IMR-90 (cell line): ENCODE data around the gene TPSD1. TPM values are rescaled to one million over a fixed set of nuclear protein-coding genes. Genes with fewer than 3 reads are reported as not detected.

Source experiments
- ATAC-seq: fragments of 200-7000 bp; cut with Tn5 transposase; 2 replicates; pipeline ENCODE4 v1.9.1; 2020; ENCODE audit warnings: low read depth, mild to moderate bottlenecking, moderate library complexity
- BruUV-seq: library from RNA; stranded (reverse); fragments of 400-500 nt; replicated peaks from 2 replicates; lab custom pipeline; 2021; lab: Mats Ljungman, UMichigan
- CTCF ChIA-PET: fragments of 300-600 bp; formaldehyde crosslinking; extraction: SDS; loops from one replicate; lab custom pipeline; 2021; ENCODE audit warnings: antibody characterized with exemption; lab: Yijun Ruan, JAX
- POLR2A ChIA-PET: fragments of 300-600 bp; sonication (Branson Sonifier 250); formaldehyde crosslinking; loops from one replicate; lab custom pipeline; 2022; ENCODE audit warnings: antibody characterized with exemption; ENCODE audit not compliant: unreplicated experiment; lab: Charles Lee
- DNase-seq: peaks from one replicate; pipeline ENCODE4 v3.0.0; 2013
- H2AFZ ChIP-seq: replicated peaks from 2 replicates; pipeline ENCODE3; 2013; ENCODE audit warnings: low read length, mild to moderate bottlenecking; ENCODE audit not compliant: poor library complexity
- H2AK5ac ChIP-seq: 2 replicates; pipeline ENCODE4 v1.6.1; 2013; ENCODE audit warnings: low read depth, low read length, inconsistent platforms
- H2AK9ac ChIP-seq: replicated peaks from 2 replicates; pipeline ENCODE3; 2013; ENCODE audit warnings: mild to moderate bottlenecking, low read depth, low read length, moderate library complexity; ENCODE audit not compliant: poor library complexity
- H2BK120ac ChIP-seq: 2 replicates; pipeline ENCODE4 v1.6.1; 2013; ENCODE audit warnings: low read depth, low read length, inconsistent platforms
- H2BK15ac ChIP-seq: 3 replicates; pipeline ENCODE4 v1.6.1; 2013; ENCODE audit warnings: low read depth, low read length, inconsistent platforms
- H2BK20ac ChIP-seq: 2 replicates; pipeline ENCODE4 v1.6.1; 2013; ENCODE audit warnings: low read depth, mild to moderate bottlenecking, inconsistent platforms, low read length, moderate library complexity
- H2BK5ac ChIP-seq: 2 replicates; pipeline ENCODE4 v1.6.1; 2013; ENCODE audit warnings: mild to moderate bottlenecking, low read depth, low read length, inconsistent platforms; ENCODE audit not compliant: poor library complexity, severe bottlenecking
- H3K14ac ChIP-seq: replicated peaks from 2 replicates; pipeline ENCODE4 v1.6.1; 2013; ENCODE audit warnings: low read depth, low read length, inconsistent platforms
- H3K18ac ChIP-seq: 2 replicates; pipeline ENCODE4 v1.6.1; 2013; ENCODE audit warnings: low read depth, low read length, control low read depth
- H3K23ac ChIP-seq: 2 replicates; pipeline ENCODE4 v1.6.1; 2013; ENCODE audit warnings: low read depth, low read length, inconsistent platforms
- H3K27ac ChIP-seq: 2 replicates; pipeline ENCODE4 v1.5.1; 2013; ENCODE audit warnings: mild to moderate bottlenecking, control low read depth, low read length; ENCODE audit not compliant: insufficient read depth
- H3K27me3 ChIP-seq: 2 replicates; pipeline ENCODE4 v1.6.1; 2013; ENCODE audit warnings: low read length; ENCODE audit not compliant: control insufficient read depth, insufficient read depth
- H3K36me3 ChIP-seq: 2 replicates; pipeline ENCODE4 v1.6.1; 2013; ENCODE audit warnings: low read length, mixed read lengths; ENCODE audit not compliant: control insufficient read depth, insufficient read depth
- H3K4ac ChIP-seq: 2 replicates; pipeline ENCODE4 v1.6.1; 2013; ENCODE audit warnings: low read depth, low read length, inconsistent platforms
- H3K4me1 ChIP-seq: 2 replicates; pipeline ENCODE4 v1.6.1; 2013; ENCODE audit warnings: low read length, mixed read lengths; ENCODE audit not compliant: control insufficient read depth, insufficient read depth
- H3K4me2 ChIP-seq: 2 replicates; pipeline ENCODE4 v1.6.1; 2013; ENCODE audit warnings: low read depth, mild to moderate bottlenecking, control low read depth, low read length, moderate library complexity
- H3K4me3 ChIP-seq: 2 replicates; pipeline ENCODE4 v1.5.1; 2013; ENCODE audit warnings: low read depth, mild to moderate bottlenecking, control low read depth, low read length, moderate library complexity; ENCODE audit not compliant: insufficient read depth
- H3K56ac ChIP-seq: 2 replicates; pipeline ENCODE4 v1.6.1; 2013; ENCODE audit warnings: low read length, inconsistent platforms; ENCODE audit not compliant: insufficient read depth; ENCODE audit errors: extremely low read depth
- H3K79me1 ChIP-seq, 2 experiments: 2 replicates each; pipeline ENCODE4 v1.6.1; 2013; ENCODE audit warnings: low read length in 2 of 2, inconsistent platforms in 1 of 2, low read depth in 1 of 2
- H3K9ac ChIP-seq: 2 replicates; pipeline ENCODE4 v1.6.1; 2013; ENCODE audit warnings: low read depth, low read length, control low read depth
- H3K9me1 ChIP-seq: 2 replicates; pipeline ENCODE4 v1.6.1; 2013; ENCODE audit warnings: low read length, inconsistent platforms; ENCODE audit not compliant: insufficient read depth
- H3K9me3 ChIP-seq: 2 replicates; pipeline ENCODE4 v1.6.1; 2013; ENCODE audit warnings: low read length; ENCODE audit not compliant: control insufficient read depth, insufficient read depth
- H4K20me1 ChIP-seq: 2 replicates; pipeline ENCODE4 v1.6.1; 2013; ENCODE audit warnings: low read length, inconsistent platforms; ENCODE audit not compliant: insufficient read depth
- H4K5ac ChIP-seq: 2 replicates; pipeline ENCODE4 v1.6.1; 2013; ENCODE audit warnings: mild to moderate bottlenecking, low read depth, low read length, control low read depth
- H4K8ac ChIP-seq, 2 experiments: 2 replicates each; pipeline ENCODE4 v1.6.1; 2013; ENCODE audit warnings: low read depth in 2 of 2, low read length in 2 of 2, control low read depth in 1 of 2, inconsistent platforms in 1 of 2
- H4K91ac ChIP-seq: 2 replicates; pipeline ENCODE4 v1.6.1; 2013; ENCODE audit warnings: low read depth, low read length, inconsistent platforms; ENCODE audit not compliant: insufficient read depth
- BHLHE40 ChIP-seq: fragments of 150-350 bp; IDR thresholded peaks from 2 replicates; pipeline ENCODE4 v1.6.1; 2016; ENCODE audit warnings: mild to moderate bottlenecking, low read depth, low read length
- CEBPB ChIP-seq: IDR thresholded peaks from 2 replicates; pipeline ENCODE4 v1.6.1; 2012; ENCODE audit warnings: low read depth, low read length, improper control_type of control experiment
- CHD1 ChIP-seq: IDR thresholded peaks from 2 replicates; pipeline ENCODE4 v1.6.1; 2012; ENCODE audit warnings: low read depth, low read length, improper control_type of control experiment
- FOS ChIP-seq: fragments of 150-350 bp; IDR thresholded peaks from 2 replicates; pipeline ENCODE4 v1.6.1; 2016; ENCODE audit warnings: low read depth, low read length
- MAFK ChIP-seq: IDR thresholded peaks from 2 replicates; pipeline ENCODE4 v1.6.1; 2012; ENCODE audit warnings: low read depth, low read length, improper control_type of control experiment
- MAZ ChIP-seq: IDR thresholded peaks from 2 replicates; pipeline ENCODE4 v1.6.1; 2012; ENCODE audit warnings: low read depth, mild to moderate bottlenecking, low read length, improper control_type of control experiment, moderate library complexity, borderline replicate concordance
- MXI1 ChIP-seq: IDR thresholded peaks from 2 replicates; pipeline ENCODE4 v1.6.1; 2012; ENCODE audit warnings: low read depth, mild to moderate bottlenecking, low read length, moderate library complexity, borderline replicate concordance
- NFE2L2 ChIP-seq: fragments of 150-350 bp; IDR thresholded peaks from 2 replicates; pipeline ENCODE4 v1.6.1; 2016; ENCODE audit warnings: low read depth, mild to moderate bottlenecking, low read length
- POLR2A ChIP-seq: IDR thresholded peaks from 2 replicates; pipeline ENCODE4 v1.6.1; 2012; ENCODE audit warnings: mild to moderate bottlenecking, low read depth, low read length
- RAD21 ChIP-seq: IDR thresholded peaks from 2 replicates; pipeline ENCODE4 v1.6.1; 2012; ENCODE audit warnings: low read length, improper control_type of control experiment
- RCOR1 ChIP-seq: IDR thresholded peaks from 2 replicates; pipeline ENCODE4 v1.6.1; 2012; ENCODE audit warnings: mild to moderate bottlenecking, low read length, improper control_type of control experiment; ENCODE audit not compliant: insufficient replicate concordance
- RFX5 ChIP-seq: IDR thresholded peaks from 2 replicates; pipeline ENCODE4 v1.8.0; 2012; ENCODE audit warnings: low read depth, mild to moderate bottlenecking, low read length, moderate library complexity
- SMC3 ChIP-seq: fragments of 150-350 bp; IDR thresholded peaks from 2 replicates; pipeline ENCODE4 v1.6.1; 2016; ENCODE audit warnings: low read depth, mild to moderate bottlenecking, antibody characterized with exemption, low read length, moderate library complexity
- WGBS, 2 experiments: methylation state at CpG; one replicate each; pipeline versions ENCODE4 v1.1.5 to v1.1.7; 2013; ENCODE audit warnings: missing lambda C conversion rate in 2 of 2; ENCODE audit not compliant: insufficient read length in 1 of 2; ENCODE audit errors: extremely low coverage in 2 of 2; 5-methylcytosine and 5-hydroxymethylcytosine counted together
- dilution Hi-C: fragments of 300-500 bp; cut with HindIII; formaldehyde crosslinking; loops from one replicate; pipeline ENCODE4 v1.14.3; 2018; ENCODE audit warnings: low sequenced_read_pairs; ENCODE audit not compliant: unreplicated experiment
- in situ Hi-C: fragments of 300-500 bp; cut with MboI; formaldehyde crosslinking; loops from 3 replicates; pipeline ENCODE4 v1.14.3; 2019; ENCODE audit warnings: low sequenced_read_pairs, inconsistent platforms, mixed read lengths
- intact Hi-C: fragments of 100-400 bp; cut with micrococcal nuclease; formaldehyde crosslinking; loops from 2 replicates; pipeline ENCODE4 v1.10.0; 2022
- polyA plus RNA-seq, 3 experiments: library from polyadenylated mRNA; depleted of rRNA; stranded (reverse); fragments of >200 nt; gene quantifications; 2 replicates each; pipeline ENCODE4 v1.2.3, GENCODE V29; 2012; ENCODE audit warnings: low replicate concordance in 1 of 3
- total RNA-seq: library from RNA; depleted of rRNA; stranded (reverse); fragments of >200 nt; gene quantifications from 2 replicates; pipeline ENCODE4 v1.2.3, GENCODE V29; 2012
- TF ChIP-seq, protein P1 (sequence below): fragments of 150-350 bp; IDR thresholded peaks from 2 replicates; pipeline ENCODE4 v1.6.1; 2016; ENCODE audit warnings: low read depth, mild to moderate bottlenecking, low read length, moderate library complexity, borderline replicate concordance
- TF ChIP-seq, protein P2 (sequence below): conservative IDR thresholded peaks from 2 replicates; pipeline ENCODE4 v1.5.1; 2012; ENCODE audit warnings: mild to moderate bottlenecking, low read depth, low read length, improper control_type of control experiment
- TF ChIP-seq, protein P3 (sequence below): fragments of 150-350 bp; IDR thresholded peaks from 2 replicates; pipeline ENCODE4 v1.6.1; 2017; ENCODE audit warnings: mild to moderate bottlenecking, antibody characterized with exemption, low read length, low read depth

Gene TPSD1
- total and polyA plus RNA-seq, 2 of the 4 experiments (the other 2 are of a cell fraction) = not detected

DNA sequence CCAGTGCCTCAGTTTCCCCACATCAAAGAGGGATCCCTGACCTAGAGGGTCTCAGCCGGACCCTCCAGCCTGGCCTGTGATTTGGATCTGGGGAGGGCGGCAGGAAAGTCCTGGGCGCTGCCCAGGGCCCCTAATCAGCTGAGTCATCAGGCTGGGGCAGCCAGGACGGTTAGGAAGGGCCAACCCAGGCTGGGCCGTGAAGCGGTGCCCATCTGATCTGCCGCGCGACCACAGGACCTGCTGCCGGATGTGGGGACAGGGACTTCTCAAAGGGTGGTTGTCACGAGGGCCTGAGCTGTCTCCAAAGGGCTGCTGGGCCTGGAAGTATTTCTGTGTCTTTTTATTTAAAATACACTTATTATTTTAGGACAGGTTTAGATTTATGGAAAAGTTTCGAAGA is 11.0 kb upstream of the TPSD1 start:
- Histone ChIP-seq H3K14ac (no peak overlapping the region), H3K9ac (no peak overlapping the region), H3K27me3 (peaks cover 18% of the 10 kb centered on the region), H4K20me1 (no peaks in the 10 kb centered on the region), H3K56ac (no peak overlapping the region), H2BK120ac (no peak overlapping the region), H3K9me1 (no peaks in the 10 kb centered on the region), H4K91ac (no peak overlapping the region), H3K36me3 (no peaks in the 10 kb centered on the region), H3K79me1 (no peaks in the 10 kb centered on the region), H3K9me3 (no peaks in the 10 kb centered on the region), H3K4me2 (no peak overlapping the region), H2BK5ac (no peak overlapping the region), H2AK9ac (no peak overlapping the region), H3K4me3 (no peak overlapping the region), H4K8ac (no peak overlapping the region), H2BK20ac (no peak overlapping the region), H3K4ac (no peak overlapping the region), H3K18ac (no peak overlapping the region), H3K27ac (no peak overlapping the region), H3K4me1 (no peaks in the 10 kb centered on the region), H4K5ac (no peak overlapping the region), H2AFZ (no peak overlapping the region), H3K23ac (no peak overlapping the region), H2BK15ac (no peak overlapping the region), H2AK5ac (no peak overlapping the region)
- intact Hi-C loops = no loop called here
- DNase-seq = no peak
- CTCF ChIA-PET = no interaction called here
- no peak for ATAC-seq
- TF ChIP-seq, protein P1, sequence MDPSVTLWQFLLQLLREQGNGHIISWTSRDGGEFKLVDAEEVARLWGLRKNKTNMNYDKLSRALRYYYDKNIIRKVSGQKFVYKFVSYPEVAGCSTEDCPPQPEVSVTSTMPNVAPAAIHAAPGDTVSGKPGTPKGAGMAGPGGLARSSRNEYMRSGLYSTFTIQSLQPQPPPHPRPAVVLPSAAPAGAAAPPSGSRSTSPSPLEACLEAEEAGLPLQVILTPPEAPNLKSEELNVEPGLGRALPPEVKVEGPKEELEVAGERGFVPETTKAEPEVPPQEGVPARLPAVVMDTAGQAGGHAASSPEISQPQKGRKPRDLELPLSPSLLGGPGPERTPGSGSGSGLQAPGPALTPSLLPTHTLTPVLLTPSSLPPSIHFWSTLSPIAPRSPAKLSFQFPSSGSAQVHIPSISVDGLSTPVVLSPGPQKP = no peak
- TF ChIP-seq, protein P2, sequence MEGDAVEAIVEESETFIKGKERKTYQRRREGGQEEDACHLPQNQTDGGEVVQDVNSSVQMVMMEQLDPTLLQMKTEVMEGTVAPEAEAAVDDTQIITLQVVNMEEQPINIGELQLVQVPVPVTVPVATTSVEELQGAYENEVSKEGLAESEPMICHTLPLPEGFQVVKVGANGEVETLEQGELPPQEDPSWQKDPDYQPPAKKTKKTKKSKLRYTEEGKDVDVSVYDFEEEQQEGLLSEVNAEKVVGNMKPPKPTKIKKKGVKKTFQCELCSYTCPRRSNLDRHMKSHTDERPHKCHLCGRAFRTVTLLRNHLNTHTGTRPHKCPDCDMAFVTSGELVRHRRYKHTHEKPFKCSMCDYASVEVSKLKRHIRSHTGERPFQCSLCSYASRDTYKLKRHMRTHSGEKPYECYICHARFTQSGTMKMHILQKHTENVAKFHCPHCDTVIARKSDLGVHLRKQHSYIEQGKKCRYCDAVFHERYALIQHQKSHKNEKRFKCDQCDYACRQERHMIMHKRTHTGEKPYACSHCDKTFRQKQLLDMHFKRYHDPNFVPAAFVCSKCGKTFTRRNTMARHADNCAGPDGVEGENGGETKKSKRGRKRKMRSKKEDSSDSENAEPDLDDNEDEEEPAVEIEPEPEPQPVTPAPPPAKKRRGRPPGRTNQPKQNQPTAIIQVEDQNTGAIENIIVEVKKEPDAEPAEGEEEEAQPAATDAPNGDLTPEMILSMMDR = no peak
- TF ChIP-seq RFX5 (no peak), MAZ (no peak), POLR2A (no peak), BHLHE40 (no peak), NFE2L2 (no peak), MXI1 (no peak), MAFK (no peak), RAD21 (no peak), CHD1 (no peak), FOS (no peak), CEBPB (no peak), RCOR1 (no peak), SMC3 (no peak)
- TF ChIP-seq, protein P3, sequence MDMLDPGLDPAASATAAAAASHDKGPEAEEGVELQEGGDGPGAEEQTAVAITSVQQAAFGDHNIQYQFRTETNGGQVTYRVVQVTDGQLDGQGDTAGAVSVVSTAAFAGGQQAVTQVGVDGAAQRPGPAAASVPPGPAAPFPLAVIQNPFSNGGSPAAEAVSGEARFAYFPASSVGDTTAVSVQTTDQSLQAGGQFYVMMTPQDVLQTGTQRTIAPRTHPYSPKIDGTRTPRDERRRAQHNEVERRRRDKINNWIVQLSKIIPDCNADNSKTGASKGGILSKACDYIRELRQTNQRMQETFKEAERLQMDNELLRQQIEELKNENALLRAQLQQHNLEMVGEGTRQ = no peak
- dilution Hi-C loops = no loop called here
- in situ Hi-C loops = no loop called here
- 90% methylated on average over 3 of the region's 12 CpGs; no CpG with 5 or more reads in 1 of the 2 experiments for WGBS, 2 experiments
- POLR2A ChIA-PET = no interaction called here
- no TSS peak for BruUV-seq
